ENCODE results near the gene LSP1.

Gene LSP1

DNA sequence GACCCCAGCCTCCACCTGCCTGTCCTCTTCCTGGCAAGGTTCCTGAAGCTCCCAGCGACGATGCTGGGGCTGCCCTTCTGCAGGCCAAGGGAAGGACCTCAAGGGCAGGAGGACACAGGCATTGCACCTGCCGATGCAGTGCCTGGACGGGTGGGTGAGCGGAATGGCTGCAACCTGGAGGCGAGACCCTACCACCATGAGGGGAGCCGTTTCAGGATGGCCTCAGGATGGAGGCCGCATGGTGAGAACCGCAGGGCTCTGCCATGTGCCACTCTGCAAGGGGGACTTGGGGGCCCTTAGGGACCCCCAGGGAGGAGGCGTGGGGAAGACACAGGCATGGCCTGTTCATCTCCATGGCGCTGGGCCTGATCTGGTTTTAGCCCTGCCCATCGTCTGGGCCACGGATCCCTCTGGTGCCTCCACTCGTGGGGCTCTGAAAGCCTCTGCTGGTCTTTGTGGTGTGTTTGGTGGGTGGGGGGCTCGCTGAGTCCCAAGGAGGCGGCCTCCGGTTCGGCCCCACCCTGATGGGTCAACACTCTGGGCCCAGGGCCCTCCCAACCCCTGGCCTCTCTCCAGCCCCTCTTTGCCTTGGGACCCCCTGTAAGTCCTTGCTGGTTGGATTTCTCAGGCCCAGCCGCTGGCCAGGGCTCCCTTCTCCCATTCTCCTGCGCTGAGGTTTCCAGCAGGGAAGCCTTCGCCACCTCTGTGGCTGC, 1.3 kb upstream of the LSP1 start:
- DNase-seq, result no peak

DNA sequence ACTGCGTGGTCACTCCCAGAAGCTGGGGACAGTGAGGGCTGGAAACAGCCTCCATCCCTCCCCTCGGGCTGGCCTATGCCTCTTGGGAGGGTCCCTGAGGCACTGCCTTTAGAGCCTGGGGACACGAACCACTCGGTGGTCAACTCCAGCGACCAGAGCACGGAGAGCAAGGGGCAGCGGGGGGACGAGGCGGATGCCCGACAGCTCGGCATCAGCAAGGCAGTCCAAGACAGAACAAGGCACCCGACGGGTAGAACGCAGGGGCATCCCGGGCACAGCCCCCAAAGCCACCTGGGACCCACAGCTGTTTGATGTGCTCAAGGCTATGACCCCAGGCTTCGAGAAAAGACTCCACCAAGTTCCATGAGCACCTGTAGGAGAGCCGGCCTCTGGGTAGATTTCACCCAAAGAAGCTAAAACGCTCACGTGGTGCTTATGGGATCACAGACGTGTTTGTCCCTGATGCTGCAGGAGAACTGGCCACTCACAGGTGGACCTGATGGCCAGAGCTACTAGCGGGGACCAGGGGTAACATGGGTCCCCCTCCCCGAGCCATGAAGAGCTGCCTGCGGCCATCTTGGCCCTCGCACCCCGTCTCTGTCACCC, 510 bp upstream of the LSP1 start:
- DNase-seq, result no peak

DNA sequence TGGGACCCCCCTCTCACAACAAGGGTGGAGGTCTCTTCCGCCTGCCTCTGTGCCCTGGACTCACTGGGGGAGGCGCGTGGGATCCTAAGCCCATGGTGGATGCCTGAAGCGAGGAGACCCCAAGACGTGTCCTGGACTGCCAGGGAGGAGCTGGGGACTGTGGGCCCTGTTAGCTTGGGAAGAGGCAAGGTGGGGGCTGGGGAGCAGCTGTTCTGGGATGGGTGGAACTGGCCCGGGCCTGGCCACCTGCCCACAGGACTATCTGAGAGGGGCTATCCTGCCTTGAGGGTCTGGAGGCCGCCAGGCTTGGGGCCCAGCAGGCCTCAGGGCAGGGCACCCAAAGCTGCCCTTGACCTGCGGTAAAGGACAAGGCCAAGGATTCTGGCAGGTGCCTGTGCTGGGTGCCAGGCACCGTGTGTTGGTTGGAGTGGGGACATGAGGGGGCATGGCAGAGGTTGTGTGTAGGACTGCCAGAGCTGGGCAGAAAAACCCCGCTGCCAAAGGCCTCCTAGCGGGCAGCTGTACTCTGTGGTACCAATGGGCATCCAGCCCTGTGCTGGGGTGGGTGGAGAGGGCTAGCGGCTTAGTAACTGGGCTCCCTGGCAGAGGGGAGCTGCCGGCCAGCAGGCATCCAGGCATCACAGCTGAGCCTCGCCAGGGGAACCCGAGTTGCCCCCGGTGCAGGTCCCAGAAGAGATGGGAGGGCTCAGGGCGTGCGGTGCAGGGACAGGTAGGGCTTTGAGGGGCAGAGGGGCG, 670 bp downstream of the LSP1 start:
- DNase-seq, result no peak

DNA sequence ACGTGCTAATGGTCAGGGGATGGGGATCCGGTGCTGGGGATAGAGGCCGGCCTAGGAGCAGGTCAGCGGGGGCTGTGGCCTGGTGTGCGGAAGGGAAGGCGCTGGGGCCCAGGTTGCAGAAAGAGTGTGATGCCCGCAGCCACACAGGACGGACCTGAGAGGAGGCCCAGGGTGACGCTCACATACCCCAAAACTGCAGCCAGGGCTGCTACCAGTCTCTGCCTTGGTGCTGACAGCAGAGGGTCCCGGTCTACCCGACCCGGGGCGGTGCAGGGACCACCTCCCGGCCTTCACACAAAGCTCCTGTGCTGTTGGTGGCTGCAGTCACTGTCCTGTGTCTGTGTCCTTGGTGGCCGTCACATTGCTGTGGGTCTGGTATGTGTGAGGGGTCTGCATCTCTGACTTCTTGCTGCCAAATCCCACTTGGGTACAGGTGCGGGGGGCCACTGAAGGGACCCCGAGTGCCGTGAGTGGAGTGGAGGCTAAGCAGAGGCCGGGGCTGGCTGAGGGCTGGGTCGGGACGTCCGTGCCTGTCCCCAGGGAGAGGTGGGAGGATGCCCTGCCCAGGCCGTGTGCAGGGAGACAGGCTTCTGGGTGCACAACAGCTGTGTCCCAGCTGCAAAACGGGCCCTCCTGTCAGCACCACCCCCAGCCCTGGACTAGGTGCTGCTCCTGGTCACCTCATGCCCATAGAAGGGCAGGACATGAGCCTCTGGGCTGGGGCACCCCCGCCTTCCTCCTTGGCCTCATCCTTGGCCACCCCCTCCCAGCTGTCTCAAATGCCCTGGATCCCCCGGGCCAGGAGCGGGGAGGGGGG, 1.5 kb downstream of the LSP1 start:
- DNase-seq, result no peak

DNA sequence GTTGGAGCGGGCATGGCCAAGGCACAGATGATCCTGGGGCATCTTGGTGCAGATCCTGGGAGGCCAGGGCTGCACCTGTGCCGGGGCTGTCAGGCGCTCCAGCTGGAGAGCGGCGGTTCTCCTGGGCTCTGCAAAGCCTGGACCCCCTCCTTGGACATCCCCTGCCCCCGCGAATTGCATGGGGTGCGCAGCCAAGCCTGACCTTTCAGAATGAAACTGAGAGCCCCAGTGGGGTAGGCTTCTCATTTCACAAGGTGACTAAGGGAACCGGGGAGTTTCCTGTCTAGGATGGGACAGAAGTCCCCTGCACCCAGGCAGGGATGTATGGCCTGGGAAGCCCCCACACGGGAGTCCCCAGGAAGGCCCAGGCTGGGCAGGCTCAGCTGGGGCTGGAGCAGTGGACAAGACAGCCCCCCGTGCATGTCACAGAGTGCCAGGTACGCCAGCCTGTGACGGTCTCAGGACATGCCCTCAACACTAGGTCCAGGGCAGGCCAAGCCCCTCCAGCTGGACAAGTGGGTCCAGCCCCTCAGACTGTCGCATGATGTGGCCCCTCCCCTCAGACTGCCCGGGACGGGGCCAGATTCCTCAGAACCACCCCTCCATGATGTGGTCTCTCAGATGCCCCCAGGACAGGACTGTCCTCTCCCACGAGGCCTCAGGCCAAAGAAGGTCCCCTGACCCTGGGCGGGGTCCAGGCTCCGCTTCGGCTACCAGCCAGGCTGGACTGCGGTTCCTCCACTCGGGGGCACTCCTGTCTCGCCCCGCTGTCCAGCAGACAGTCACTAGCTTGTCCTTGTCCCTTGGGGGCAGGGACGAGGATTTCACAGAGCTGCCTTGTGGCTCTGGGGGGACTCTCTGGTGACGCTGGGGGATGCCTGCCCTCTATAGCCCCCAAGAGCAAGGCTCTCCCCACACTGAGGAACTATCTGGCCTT, 2.3 kb downstream of the LSP1 start:
- no peak for DNase-seq

DNA sequence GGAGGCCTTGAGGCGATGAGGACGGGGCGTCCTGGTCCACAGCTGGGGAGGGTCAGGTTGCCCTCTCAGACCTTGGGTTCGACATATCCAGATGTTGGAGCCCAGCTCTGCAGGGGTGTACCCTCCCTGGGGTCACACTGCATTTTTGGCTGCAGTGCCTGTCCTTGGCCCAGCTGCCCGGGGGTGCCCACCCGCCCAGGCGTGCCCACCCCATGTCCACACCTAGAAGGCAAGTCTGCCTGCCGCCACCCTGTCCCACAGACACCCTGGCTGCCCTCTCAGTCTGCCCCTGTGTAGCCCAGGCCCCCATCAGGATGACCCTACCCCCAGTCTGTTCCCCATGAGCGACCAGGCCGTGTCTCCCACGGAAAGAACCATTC, 3.0 kb downstream of the LSP1 start:
- no peak for DNase-seq

DNA sequence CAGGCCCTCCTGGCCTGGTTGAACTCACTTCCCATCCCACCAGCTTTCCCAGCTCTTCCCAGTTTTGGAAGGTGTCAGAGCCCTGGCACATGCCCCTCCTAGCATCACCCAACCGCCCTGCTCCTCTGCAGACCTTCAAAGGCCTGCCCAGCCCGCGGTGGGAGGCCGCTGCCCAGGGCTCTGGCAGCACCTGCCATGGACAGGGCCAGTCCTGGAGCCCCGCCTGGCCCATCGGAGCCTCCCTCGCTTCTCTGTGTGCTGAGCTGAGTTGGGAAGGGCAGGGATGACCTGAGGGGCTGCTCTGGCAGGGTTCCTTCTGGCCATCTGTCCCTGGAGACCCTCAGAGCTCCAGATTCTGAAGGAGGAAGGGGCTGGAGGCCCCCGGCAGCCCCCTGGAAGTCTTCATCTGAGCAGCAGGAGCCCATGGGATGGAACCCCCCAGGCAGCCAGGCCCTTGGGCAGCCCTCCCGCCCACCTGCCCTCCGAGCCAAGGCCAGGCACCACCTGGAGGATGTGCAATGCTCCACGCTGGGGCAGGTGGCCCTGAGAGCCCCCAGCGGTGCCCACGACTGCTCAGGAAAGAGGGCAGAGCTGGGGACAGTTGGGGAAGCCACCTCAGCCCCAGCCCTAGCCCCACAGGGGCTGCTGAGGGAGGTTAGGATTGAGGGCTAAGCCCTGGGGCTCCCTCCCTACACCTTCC, 3.6 kb downstream of the LSP1 start:
- DNase-seq, result no peak

DNA sequence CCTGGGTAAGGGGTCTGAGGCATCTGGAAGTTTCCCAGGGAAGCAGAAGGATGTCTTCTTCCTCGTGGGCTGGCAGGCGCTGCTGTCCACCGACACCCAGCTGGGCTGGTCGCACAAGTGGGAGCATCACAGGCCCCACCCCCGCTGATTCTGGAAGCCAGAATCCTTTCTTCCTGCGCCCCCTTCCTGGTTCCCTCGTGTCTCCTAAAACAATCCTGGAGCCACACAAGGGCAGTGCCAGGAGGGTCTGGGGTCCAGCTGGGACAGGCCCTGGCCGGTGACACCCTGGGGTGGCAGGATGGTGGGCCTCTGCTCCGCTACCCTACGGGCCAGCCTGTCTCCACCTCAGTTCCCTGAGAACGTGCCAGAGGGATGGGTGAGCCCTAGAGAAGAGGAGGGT, 4.2 kb downstream of the LSP1 start:
- DNase-seq, result no peak

DNA sequence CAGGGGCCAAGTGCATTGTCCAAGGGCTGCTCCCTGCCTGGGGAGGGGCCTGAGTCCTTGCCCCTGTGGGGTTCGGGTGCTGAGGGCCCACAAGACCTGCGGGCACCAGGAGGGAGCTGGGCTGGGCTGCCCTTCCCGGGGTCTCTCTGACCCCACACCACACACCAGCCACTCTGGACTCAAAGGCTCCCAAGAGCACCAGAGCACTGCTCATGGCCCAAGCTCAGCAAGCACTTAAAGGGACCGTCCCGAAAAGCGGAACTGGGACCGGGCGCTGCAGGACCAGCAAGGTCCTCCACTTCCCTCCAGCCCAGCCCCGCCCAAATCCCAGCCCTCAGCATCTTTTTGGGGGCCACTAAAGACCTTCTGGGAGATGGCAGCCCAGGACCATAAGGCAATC, 5.3 kb downstream of the LSP1 start:
- no peak for DNase-seq

DNA sequence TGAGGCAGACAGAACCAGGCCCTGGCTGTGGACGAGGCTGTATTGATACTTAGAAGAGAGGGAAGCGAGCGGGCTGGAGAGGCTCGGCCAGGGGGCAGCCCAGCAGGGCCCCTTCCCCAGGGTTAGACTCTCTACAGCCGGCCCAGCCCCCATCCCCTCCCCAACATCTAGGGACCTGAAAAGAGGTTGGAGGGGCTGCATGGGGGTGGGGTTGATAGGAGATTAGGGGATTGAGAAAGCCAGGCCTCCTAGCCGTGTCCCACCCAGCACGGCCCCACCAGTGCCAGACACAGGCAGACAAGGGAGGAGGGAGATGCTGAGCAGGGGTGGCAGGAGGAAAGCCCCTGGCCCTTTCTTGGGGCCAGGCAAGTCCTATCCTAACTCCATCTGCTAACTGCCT, 5.7 kb downstream of the LSP1 start:
- DNase-seq, result no peak

DNA sequence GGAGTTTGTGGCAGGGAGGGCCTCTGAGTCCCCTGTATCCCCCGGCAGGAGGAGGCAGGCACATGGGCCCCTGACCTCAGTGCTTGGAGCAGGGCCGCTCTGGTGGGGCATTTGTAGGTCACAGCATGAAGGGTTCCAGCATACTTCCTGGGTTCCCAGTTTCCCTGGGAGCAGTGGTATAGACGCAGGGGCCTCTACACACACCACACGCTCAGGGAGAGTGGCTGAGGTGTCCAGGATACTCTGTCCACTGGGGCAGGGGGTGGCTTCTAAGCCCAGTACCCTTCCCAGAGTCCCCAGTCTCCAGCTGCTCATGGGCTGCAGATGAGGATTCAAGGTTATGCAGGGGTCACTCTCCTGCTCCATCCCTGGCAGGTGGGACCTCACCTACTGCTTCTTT, 6.1 kb downstream of the LSP1 start:
- DNase-seq, result no peak

DNA sequence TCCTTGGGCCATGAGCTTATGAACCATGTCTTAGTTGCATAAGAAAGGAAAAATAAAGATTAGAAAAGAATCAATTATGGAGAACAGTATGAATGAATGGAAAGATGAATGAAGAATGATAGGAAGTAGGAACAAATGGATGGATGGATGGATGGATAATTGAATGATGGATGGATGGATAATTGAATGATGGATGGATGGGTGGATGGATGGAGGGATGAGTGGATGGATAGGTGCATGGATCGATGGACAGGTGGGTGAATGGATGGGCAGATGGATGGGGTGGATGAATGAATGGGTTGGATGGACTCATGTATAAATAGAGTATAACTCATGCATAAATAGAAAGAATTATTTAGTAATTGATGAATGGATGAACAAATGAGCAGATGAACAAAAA, 7.2 kb downstream of the LSP1 start:
- no peak for DNase-seq

DNA sequence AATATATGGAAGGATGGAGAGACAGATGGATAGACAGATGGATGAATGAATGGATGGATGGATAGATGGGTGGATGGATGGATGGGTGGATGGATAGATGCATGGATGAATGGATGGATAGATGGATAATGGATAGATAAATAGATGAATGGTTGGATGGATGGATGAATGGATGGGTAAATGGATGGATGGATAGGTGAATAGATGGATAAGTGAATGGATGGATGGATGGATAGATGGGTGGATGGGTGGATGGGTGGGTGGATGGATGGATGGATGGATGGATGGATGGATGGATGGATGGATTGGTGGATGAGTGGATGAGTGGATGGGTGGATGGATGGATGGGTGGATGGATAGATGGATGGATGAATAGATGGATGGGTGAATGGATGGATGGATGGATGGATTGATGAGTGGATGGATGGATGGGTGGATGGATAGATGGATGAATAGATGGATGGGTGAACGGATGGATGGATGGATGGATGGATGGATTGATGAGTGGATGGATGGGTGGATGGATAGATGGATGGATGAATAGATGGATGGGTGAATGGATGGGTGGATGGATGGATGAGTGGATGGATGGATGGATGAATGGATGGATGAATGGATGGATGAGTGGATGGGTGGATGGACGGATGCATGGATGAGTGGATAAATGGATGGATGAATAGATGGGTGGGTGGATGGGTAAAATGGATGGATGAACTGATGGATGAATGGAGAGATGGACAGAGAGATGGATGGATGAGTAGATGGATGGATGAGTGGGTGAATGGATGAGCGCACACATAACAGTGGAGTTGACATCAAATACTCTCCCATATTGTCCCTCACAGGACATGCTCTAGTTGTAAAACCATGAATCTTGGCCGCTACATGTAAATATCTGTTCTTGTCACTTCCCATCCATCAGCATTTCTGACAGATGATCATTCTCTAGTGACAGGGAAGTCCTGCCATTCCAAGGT, 8.8 kb downstream of the LSP1 start:
- DNase-seq, result no peak

DNA sequence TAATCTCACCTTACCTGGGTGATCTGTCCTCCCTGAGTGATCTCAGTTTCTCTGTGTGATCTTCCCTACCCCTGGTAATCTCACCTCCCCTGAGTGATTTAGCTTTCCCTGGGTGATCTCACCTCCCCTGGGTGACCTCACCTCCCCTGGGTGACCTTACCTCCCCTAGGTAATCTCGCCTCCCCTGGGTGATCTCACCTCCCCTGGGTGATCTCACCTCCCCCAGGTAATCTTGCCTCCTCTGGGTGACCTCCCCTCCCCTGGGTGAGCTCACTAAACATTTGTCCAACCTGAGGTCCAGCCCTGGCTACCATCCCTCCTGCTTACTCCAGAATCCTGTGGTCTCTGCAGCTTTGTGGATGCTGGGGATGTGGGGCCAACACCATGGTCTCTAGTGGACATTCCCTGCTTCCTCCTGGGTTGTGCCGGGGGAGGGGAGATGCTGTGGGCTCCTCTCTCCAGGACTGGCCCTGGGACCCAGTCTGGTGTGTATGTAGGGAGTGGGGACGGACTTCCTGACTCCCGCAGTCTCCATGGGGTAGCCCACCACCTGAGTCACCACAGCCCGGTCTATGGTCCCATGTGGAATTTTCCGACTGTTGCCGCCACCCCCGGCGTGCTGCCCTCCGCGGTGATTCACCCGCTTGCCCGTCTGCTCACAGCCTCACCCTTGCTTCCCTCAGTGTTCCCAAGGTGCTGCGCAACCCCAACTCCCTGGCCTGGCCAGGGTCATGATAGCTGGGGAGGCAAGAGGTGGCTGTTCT, 9.9 kb downstream of the LSP1 start:
- DNase-seq, result no peak

DNA sequence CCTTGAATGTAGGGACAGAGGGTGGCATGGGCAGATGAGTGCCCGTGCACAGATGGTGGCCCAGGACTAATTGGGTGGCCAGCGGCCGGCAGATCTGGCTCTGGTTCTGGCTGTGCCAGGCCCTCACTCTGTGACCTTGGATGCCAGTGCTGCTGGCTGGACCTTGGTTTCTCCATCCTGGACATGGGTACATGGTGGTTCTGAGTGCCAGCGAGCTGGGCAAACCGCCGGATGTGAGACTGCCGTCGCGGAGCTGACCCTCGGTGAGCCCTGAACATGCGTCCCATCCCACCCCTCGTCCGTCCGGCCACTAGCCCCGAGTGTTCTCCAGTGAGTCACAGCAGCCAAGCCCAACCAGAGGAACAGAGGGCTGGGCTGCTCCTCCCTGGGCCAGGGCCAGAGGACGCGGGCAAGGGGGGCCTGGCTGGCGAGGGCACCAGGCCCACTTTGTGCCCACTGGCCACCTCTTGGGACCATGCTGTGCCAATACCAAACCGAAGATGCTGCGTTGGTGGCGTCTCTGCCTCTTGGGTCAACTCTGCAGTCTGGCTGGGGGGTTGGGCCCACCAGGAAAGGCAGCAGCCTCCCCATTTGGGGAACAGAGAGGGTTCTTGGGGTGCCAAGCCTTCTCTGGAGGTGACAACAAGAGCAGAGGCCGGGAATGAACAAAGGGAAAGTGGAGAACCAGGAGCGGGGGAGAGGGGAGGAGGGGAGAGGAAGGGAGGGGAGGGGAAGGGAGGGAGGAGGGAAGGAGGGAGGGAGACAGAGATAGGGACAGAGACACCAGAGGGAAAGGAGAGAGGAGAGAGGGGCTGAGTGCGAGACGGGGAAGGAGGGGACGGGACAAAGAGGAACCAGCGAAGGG, 10.7 kb downstream of the LSP1 start:
- no peak for DNase-seq

DNA sequence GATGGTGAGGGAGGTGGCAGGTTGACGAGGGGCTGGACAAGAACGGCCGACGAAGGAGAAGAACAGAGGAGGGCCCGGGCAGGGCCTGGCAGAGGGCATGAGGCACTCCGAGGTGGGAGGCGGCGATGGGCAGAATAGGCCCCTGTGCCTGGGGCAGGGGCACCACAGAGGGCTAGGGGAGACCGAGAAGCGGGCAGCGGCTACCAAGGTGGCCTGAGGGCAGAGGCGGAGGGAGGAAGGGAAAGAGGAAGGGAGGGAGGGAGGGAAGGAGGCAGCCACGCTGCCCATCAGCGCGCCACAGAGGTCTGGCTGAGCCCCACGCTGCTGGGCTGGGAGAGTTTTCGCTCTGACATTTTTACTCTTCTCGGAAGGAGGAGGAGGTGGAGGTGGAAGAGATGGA, 11.3 kb downstream of the LSP1 start:
- no peak for DNase-seq

DNA sequence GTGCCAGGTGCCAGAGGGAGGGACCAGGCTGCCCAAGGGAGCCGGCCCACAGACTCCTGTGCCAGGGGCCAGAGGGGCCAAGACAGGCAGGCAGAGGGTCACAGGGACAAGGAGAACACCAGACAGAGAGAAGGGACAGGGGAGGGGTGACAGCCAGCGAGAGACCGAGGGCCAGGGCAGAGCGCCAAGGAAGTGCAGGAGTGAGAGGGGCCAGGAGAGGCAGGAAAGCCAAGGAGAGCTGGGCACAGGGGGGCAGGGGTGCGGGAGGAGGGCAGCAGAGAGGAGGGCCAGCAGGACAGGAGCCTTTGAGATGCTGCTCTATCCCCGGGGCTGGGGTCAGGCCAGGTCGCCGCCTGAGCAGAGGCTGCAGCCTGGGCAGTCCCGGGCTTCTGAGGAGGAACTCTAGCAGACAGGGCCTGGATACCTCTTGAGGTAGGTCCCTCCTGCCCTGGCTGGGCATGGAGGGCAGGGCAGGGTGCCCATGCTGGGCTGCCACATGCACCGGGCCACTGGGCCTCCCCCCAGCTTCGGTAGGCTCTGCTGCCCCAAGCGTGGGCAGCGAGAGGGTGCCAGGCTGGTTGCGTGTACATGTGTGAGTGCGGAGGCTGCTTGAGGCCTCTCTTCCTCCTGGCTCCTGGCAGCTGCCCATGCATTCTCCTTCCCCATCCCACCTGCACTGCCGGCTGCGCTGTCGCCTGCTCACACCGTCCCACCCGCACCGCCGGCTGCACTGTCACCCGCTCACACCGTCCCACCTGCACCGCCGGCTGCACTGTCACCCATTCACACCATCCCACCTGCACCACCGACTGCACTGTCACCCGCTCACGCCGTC, 12.2 kb downstream of the LSP1 start:
- DNase-seq, result no peak

DNA sequence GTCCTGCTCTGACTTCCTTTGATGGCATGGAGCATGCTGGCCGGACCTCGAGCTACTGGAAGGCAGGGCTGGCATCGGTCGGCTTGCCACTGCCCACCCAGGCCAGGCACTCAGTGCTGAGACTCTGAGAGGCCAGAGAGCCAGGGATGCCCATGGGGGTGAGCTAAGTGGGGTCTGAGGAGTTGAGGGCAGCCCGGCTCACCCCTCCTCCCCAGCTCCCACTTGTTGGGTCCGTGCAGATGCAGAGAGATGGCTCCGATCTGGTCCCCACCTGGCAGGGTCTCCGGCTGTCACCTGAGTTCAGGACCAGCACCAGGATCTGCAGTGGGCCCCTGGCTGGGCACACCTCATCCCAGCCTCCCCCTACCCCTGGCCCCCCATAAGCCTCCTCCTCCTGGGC, 13.3 kb downstream of the LSP1 start:
- DNase-seq, result no peak
